GM18517 (cell line): Measurements from ENCODE around the gene CEACAM7.
"Not testable (repeated sequence)": the region's sequence is repeated elsewhere in the genome, so short reads cannot be mapped to it uniquely, and the experiment has no call there.

Source experiments
- ATAC-seq: cut with Tn5 transposase; IDR thresholded peaks from one replicate; pipeline ENCODE4 v1.9.1; 2021; ENCODE audit warnings: mild to moderate bottlenecking, moderate library complexity; ENCODE audit not compliant: unreplicated experiment

CEACAM7 gene

GRCh38 chr19:41688098-41688497 is at the start of gene CEACAM7:
Gene CEACAM7 (minus strand): TSS chr19:41688270. CDS start chr19:41688165, 105 bp downstream.
- ATAC-seq, result no peak

- ATAC-seq, result no peak
These were observed 47.1 kb upstream of the CEACAM7 start for GRCh38 chr19:41735071-41735600.

GRCh38 chr19:41734585-41734984 is 46.5 kb upstream of the CEACAM7 start:
- ATAC-seq, result no peak

- no peak for ATAC-seq
These were observed 46.1 kb upstream of the CEACAM7 start for GRCh38 chr19:41734156-41734555.

- ATAC-seq, result no peak
These were observed 38.4 kb upstream of the CEACAM7 start for GRCh38 chr19:41726493-41726892.

- no peak for ATAC-seq
These were observed 32.0 kb upstream of the CEACAM7 start for GRCh38 chr19:41720103-41720502.

- ATAC-seq, result no peak
These were observed 30.7 kb upstream of the CEACAM7 start for GRCh38 chr19:41718761-41719160.

GRCh38 chr19:41714598-41714997 is 26.5 kb upstream of the CEACAM7 start:
- ATAC-seq, result no peak

GRCh38 chr19:41711376-41712261 is 23.5 kb upstream of the CEACAM7 start:
- no peak for ATAC-seq

- no peak for ATAC-seq
These were observed 22.0 kb upstream of the CEACAM7 start for GRCh38 chr19:41709951-41710645.

GRCh38 chr19:41709516-41709915 is 21.4 kb upstream of the CEACAM7 start:
- not testable (repeated sequence) for ATAC-seq

GRCh38 chr19:41708481-41708880 is 20.4 kb upstream of the CEACAM7 start, which contains the start of gene CEACAM5:
Gene CEACAM5 (plus strand): TSS chr19:41708626. CDS start chr19:41708732, 106 bp downstream.
- no peak for ATAC-seq

- ATAC-seq, result no peak
These were observed 19.9 kb upstream of the CEACAM7 start for GRCh38 chr19:41707871-41708371.

GRCh38 chr19:41707502-41707812 is 19.4 kb upstream of the CEACAM7 start:
- ATAC-seq, result no peak

- no peak for ATAC-seq
These were observed 18.9 kb upstream of the CEACAM7 start for GRCh38 chr19:41706741-41707501.

GRCh38 chr19:41705393-41706174 is 17.5 kb upstream of the CEACAM7 start:
- ATAC-seq, result no peak

- ATAC-seq, result no peak
These were observed 15.7 kb upstream of the CEACAM7 start for GRCh38 chr19:41703602-41704293.

- no peak for ATAC-seq
These were observed 14.1 kb upstream of the CEACAM7 start for GRCh38 chr19:41702171-41702651.

- no peak for ATAC-seq
These were observed 13.5 kb upstream of the CEACAM7 start for GRCh38 chr19:41701401-41702075.
